ENCODE results near the gene GATAD2B. TPM values are rescaled to one million over a fixed set of nuclear protein-coding genes. Genes with fewer than 3 reads are reported as not detected.

GATAD2B gene
- total RNA-seq, 2 experiments from 2014 or later = 59.5 to 59.8 TPM

DNA sequence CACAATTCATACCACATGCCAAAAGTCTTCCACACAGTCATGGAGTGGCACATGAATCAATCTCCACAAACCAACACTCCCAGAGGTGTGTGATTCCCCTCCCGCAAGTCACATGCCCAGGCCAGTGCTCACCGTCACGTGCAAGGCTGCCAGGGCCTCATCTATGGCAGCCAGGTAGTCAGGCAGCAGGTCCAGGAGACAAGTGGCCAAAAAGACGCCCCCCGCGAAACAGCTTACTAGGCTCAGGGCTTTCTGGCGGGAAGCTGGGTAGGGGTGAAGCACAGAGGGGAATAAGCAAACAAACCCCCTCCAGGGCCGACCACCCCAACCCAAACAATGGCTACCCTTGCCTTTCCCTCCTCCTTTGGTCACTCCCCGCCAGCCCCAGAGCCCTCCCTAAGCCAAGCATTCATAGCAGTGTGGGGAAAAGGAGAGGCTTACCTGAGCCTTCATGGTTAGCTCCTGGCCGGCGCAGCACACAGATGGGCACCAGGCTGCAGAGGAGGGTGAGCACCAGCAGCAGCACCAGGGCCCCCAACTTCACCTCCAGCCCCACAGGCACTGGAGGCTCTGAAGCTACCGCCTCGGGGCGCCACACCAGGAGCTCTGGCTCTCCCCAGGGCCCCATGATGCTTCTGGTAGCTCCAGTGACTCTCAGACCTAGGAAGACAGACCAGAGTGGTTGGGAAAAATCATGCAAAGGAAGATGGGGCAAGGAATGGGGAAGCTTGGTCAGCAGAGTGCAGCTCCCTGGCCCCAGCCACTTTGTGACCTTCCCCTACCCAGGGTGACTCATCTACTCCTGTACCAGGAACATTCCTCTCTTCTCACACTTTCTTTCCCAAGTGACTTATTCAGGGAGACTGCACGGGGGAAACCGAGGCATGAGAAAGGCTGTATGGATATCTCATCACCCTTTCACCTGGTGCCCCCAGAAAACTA, 39.6 kb upstream of the GATAD2B start:
- H3K27ac Mint-ChIP-seq = peak overlapping the region; percentile 92
- ATAC-seq (no peak), DNase-seq (no peak)
- no peaks in the 10 kb centered on the region for H3K9me3 Mint-ChIP-seq
- peak overlapping the region; percentile 78 for H3K4me3 Mint-ChIP-seq
- peaks cover 42% of the 10 kb centered on the region for H3K4me1 Mint-ChIP-seq (ENCODE audit: low read depth)
- ChIA-PET POLR2A (interaction anchor here (0.8 to 7.4 kb wide), 9 partner anchors 9 to 40 kb away, joined by 3 to 138 read pairs (median 5); partner anchors contain the start of genes DENND4B, GATAD2B, JTB and RAB13), CTCF (interaction anchor here (1.4 to 6.7 kb wide), 3 partner anchors 15 to 24 kb away, joined by 3 to 37 read pairs (median 22); partner anchors contain the start of genes DENND4B, JTB and RAB13)
- peaks cover 22% of the 10 kb centered on the region for H3K36me3 Mint-ChIP-seq (ENCODE audit: low read depth)
- TF ChIP-seq, protein P1, sequence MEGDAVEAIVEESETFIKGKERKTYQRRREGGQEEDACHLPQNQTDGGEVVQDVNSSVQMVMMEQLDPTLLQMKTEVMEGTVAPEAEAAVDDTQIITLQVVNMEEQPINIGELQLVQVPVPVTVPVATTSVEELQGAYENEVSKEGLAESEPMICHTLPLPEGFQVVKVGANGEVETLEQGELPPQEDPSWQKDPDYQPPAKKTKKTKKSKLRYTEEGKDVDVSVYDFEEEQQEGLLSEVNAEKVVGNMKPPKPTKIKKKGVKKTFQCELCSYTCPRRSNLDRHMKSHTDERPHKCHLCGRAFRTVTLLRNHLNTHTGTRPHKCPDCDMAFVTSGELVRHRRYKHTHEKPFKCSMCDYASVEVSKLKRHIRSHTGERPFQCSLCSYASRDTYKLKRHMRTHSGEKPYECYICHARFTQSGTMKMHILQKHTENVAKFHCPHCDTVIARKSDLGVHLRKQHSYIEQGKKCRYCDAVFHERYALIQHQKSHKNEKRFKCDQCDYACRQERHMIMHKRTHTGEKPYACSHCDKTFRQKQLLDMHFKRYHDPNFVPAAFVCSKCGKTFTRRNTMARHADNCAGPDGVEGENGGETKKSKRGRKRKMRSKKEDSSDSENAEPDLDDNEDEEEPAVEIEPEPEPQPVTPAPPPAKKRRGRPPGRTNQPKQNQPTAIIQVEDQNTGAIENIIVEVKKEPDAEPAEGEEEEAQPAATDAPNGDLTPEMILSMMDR (IDR thresholded peaks at IDR 0.05) = no peak
- intact Hi-C loops (cut with micrococcal nuclease) = no loop called here
- no peaks in the 10 kb centered on the region for H3K27me3 Mint-ChIP-seq

DNA sequence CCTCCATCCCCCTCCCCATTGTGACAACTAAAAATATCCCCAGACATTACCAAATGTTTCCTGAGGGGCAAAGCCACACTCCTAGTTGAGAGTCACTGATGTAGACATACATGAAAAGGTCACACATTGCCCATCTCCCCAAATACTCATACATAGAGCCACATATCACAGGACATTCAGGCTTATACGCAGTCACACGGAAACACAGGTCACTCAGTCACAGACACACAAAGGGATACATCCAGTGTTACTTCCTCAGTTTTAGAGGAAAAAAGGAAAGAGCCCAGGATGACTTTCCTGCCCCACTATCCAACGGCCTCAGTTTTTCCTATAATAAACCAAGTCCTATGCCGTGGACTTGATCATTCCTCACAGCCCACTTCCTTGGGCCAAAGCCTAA, 38.6 kb upstream of the GATAD2B start:
- CTCF ChIA-PET = interaction anchor here (6.7 kb wide), 1 partner anchor 15 kb away, joined by 37 read pairs; the partner anchor contains the start of gene DENND4B
- H3K27me3 Mint-ChIP-seq = no peaks in the 10 kb centered on the region
- peak overlapping the region; percentile 78 for H3K4me3 Mint-ChIP-seq
- peaks cover 45% of the 10 kb centered on the region for H3K4me1 Mint-ChIP-seq (ENCODE audit: low read depth)
- peaks cover 20% of the 10 kb centered on the region for H3K36me3 Mint-ChIP-seq (ENCODE audit: low read depth)
- POLR2A ChIA-PET = interaction anchor here (0.6 to 1.2 kb wide), 2 partner anchors 16 to 163 kb away, joined by 3 to 4 read pairs; no protein-coding TSS in a partner anchor
- TF ChIP-seq, protein P1 (IDR thresholded peaks at IDR 0.05) = no peak
- ATAC-seq (no peak), DNase-seq (no peak)
- peak overlapping the region; percentile 47 for H3K27ac Mint-ChIP-seq
- intact Hi-C loops (cut with micrococcal nuclease) = no loop called here
- no peaks in the 10 kb centered on the region for H3K9me3 Mint-ChIP-seq

DNA sequence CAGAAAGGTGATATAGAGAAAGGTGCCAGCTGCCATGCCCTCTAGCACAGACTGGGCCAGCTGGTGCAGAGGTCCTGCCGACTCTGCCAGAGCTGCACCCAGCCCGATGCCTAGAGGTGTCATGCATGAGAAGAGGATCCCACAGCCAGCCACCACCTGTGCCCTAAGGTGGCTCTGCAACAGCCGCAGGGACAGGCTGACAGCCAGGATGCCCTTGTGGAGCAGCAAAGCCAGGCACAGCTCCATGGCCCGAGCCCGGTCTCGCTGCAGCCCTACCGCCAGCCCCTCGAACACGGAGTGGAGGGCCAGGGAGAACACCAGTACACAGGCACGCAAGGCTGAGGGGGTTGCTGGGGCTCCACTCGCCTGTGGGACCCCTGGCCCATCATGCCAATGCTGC, 37.4 kb upstream of the GATAD2B start:
- Mint-ChIP-seq H3K36me3 (ENCODE audit: low read depth) (peaks cover 16% of the 10 kb centered on the region), H3K4me1 (ENCODE audit: low read depth) (peaks cover 45% of the 10 kb centered on the region), H3K4me3 (no peak overlapping the region), H3K27me3 (no peaks in the 10 kb centered on the region), H3K9me3 (no peaks in the 10 kb centered on the region), H3K27ac (peak overlapping the region; percentile 54)
- intact Hi-C loops (cut with micrococcal nuclease) = no loop called here
- ChIA-PET POLR2A (interaction anchor here (5.6 kb wide), 1 partner anchor 17 kb away, joined by 34 read pairs; the partner anchor contains the start of gene JTB), CTCF (no interaction called here)
- ATAC-seq (no peak), DNase-seq (no peak)
- TF ChIP-seq, protein P1 (IDR thresholded peaks at IDR 0.05) = no peak

DNA sequence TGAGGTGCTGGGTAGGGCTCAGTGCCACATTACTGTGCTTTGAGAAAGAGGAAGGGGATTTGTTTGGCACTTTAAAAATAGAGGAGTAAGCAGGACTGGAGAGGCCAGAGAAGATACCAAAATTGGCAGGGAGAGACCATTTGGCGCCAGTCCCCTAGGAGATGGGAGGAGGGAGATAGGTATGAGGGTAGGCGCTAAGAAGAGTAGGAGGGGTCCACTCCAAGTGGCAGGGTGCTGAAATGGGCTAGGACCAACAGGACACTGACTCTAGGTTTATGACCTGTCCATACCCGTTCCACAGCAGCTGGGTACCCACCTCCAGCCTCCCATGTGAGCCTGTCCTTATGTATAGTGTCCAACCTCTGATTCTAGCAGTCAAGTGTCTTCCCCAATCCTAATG, 36.7 kb upstream of the GATAD2B start:
- no peaks in the 10 kb centered on the region for H3K27me3 Mint-ChIP-seq
- TF ChIP-seq, protein P1 (IDR thresholded peaks at IDR 0.05) = no peak
- ChIA-PET CTCF (interaction anchor here (1.5 kb wide), 1 partner anchor 13 kb away, joined by 11 read pairs; the partner anchor contains the start of gene DENND4B), POLR2A (interaction anchor here (0.9 to 7.3 kb wide), 6 partner anchors 8 to 130 kb away, joined by 3 to 62 read pairs (median 18); partner anchors contain the start of genes CREB3L4, DENND4B and JTB)
- H3K4me1 Mint-ChIP-seq (ENCODE audit: low read depth) = peaks cover 53% of the 10 kb centered on the region
- H3K4me3 Mint-ChIP-seq = no peak overlapping the region
- H3K9me3 Mint-ChIP-seq = no peaks in the 10 kb centered on the region
- intact Hi-C loops (cut with micrococcal nuclease) = no loop called here
- H3K36me3 Mint-ChIP-seq (ENCODE audit: low read depth) = peaks cover 20% of the 10 kb centered on the region
- peak overlapping the region; percentile 98 for H3K27ac Mint-ChIP-seq
- ATAC-seq (no peak), DNase-seq (no peak)

Measured in activated CD8-positive, alpha-beta T cell treated with anti-CD3 and anti-CD28 coated beads for 36 hours (primary cell).